PFSK-1 (cell line): Measurements from ENCODE around the gene DNASE1L2.

Experiments
- POLR2AphosphoS5 ChIP-seq: IDR thresholded peaks from 2 replicates; pipeline ENCODE4 v1.6.1; 2012; ENCODE audit warnings: low read depth, mild to moderate bottlenecking, control low read depth, low read length, moderate library complexity
- SIN3A ChIP-seq: IDR thresholded peaks from 2 replicates; pipeline ENCODE4 v1.6.1; 2012; ENCODE audit warnings: mild to moderate bottlenecking, low read length, moderate library complexity, borderline replicate concordance; ENCODE audit not compliant: insufficient read depth
- TAF1 ChIP-seq: IDR thresholded peaks from 2 replicates; pipeline ENCODE4 v1.6.1; 2012; ENCODE audit warnings: low read length, control low read depth, borderline replicate concordance; ENCODE audit not compliant: insufficient read depth
- TF ChIP-seq, protein P1 (sequence below), 2 experiments: IDR thresholded peaks; 2 replicates each; pipeline versions ENCODE4 v1.6.1 to v1.8.0; 2011 to 2012; ENCODE audit warnings: low read depth in 2 of 2, low read length in 2 of 2, control low read depth in 1 of 2, inconsistent platforms in 1 of 2, mild to moderate bottlenecking in 1 of 2, moderate library complexity in 1 of 2; ENCODE audit not compliant: insufficient read depth in 1 of 2

DNA sequence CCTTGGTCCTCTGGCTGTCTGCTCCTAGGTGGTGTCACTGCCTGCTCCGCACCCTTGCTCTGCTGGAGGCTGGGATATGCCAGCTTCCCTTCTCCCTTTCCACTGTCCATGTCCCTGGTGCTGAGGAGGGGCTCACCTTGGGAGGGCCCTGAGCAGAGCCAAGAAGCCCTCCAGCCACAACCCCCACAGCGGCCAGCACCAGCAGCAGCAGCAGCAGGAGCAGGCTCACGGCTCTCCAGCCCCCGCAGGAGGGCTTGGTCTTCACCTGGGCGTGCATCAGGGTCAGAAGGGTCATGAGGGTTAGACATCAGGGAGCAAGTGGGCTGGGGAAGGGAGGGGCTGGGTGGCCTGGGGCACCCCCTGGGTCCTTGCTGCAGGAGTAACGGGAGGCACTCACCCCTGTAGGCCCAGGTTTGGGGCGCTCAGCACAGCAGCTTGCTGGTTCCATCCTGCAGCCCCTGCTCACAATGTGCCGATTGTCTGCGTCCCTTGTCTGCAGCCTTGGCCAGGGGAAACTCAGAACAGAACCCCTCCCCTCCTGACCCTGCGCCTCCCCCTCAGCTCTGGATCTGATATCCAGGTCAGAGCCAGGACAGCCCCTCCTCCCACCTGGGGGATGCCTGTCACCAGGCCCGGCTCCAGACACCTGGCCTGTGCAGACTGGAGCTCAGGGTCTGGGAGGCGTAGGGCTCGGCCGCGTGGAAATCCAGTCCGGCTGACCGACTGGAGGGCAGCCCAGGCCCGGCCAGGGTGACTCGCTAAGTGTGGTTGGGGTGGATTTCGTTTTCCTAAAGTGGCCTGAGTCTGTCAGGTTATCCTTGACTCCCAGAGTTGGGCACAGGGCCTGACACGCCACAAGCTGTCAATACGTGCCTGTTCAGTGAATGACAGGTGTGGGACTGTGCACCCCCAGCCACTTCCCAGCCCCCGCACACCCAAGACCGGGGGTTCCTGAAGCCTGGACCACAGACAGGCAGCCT lies 25.6 kb upstream of the DNASE1L2 start, which contains the start of gene BRICD5:
- TF ChIP-seq TAF1: no peak
- peak; percentile 38; the same call in 1 of the 2 replicates for TF ChIP-seq POLR2AphosphoS5
- TF ChIP-seq SIN3A: no peak
- TF ChIP-seq, protein P1, sequence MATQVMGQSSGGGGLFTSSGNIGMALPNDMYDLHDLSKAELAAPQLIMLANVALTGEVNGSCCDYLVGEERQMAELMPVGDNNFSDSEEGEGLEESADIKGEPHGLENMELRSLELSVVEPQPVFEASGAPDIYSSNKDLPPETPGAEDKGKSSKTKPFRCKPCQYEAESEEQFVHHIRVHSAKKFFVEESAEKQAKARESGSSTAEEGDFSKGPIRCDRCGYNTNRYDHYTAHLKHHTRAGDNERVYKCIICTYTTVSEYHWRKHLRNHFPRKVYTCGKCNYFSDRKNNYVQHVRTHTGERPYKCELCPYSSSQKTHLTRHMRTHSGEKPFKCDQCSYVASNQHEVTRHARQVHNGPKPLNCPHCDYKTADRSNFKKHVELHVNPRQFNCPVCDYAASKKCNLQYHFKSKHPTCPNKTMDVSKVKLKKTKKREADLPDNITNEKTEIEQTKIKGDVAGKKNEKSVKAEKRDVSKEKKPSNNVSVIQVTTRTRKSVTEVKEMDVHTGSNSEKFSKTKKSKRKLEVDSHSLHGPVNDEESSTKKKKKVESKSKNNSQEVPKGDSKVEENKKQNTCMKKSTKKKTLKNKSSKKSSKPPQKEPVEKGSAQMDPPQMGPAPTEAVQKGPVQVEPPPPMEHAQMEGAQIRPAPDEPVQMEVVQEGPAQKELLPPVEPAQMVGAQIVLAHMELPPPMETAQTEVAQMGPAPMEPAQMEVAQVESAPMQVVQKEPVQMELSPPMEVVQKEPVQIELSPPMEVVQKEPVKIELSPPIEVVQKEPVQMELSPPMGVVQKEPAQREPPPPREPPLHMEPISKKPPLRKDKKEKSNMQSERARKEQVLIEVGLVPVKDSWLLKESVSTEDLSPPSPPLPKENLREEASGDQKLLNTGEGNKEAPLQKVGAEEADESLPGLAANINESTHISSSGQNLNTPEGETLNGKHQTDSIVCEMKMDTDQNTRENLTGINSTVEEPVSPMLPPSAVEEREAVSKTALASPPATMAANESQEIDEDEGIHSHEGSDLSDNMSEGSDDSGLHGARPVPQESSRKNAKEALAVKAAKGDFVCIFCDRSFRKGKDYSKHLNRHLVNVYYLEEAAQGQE (IDR thresholded peaks at IDR 0.05; ENCODE audit: insufficient read depth in 1 of 2, low read depth in 2 of 2, low read length in 2 of 2): no peak
